Naive thymus-derived CD4-positive, alpha-beta T cell (primary cell): ENCODE measurements around the gene LCP1. TPM values are rescaled to one million over a fixed set of nuclear protein-coding genes. Genes with fewer than 3 reads are reported as not detected.
A peak's percentile ranks its signal among the peaks of the same experiment; 100 is the strongest.

Experiments
- ATAC-seq: fragments of 150-1000 bp; cut with Tn5 transposase; 2 replicates; pipeline ENCODE4 v1.10.0; 2021; ENCODE audit warnings: mild to moderate bottlenecking, moderate library complexity
- CTCF ChIA-PET: fragments of 350-600 bp; sonication (Branson Sonifier 250); formaldehyde crosslinking; loops from one replicate; lab custom pipeline; 2021; ENCODE audit warnings: antibody characterized with exemption; lab: Charles Lee
- POLR2A ChIA-PET: fragments of 350-600 bp; sonication (Branson Sonifier 250); formaldehyde crosslinking; loops from one replicate; lab custom pipeline; 2021; ENCODE audit warnings: antibody characterized with exemption, inconsistent platforms; lab: Charles Lee
- DNase-seq, 9 donors: peaks; one replicate each; pipeline versions ENCODE4 v3.0.0 to v3.0.0-alpha.2; 2020 to 2022; ENCODE audit warnings: mixed read lengths in 1 of 9
- H3K27ac ChIP-seq: one replicate; pipeline ENCODE4 v1.7.0; 2013; ENCODE audit warnings: mild to moderate bottlenecking, low read depth, low read length, moderate library complexity
- H3K27me3 ChIP-seq, 2 donors: one replicate each; pipeline ENCODE4 v1.7.0; 2013; ENCODE audit warnings: low read length in 2 of 2, mild to moderate bottlenecking in 2 of 2, moderate library complexity in 2 of 2; ENCODE audit not compliant: control insufficient read depth in 2 of 2, insufficient read depth in 2 of 2
- H3K36me3 ChIP-seq, 3 experiments: 1 replicate in 2 of 3; 2 replicates in 1 of 3; pipeline ENCODE4 v1.7.0; 2013; ENCODE audit warnings: low read length in 3 of 3, mild to moderate bottlenecking in 3 of 3, moderate library complexity in 1 of 3; ENCODE audit not compliant: insufficient read depth in 3 of 3, control insufficient read depth in 2 of 3
- H3K4me1 ChIP-seq, 2 donors: one replicate each; pipeline ENCODE4 v1.7.0; 2013; ENCODE audit warnings: low read length in 2 of 2, mild to moderate bottlenecking in 2 of 2, moderate library complexity in 1 of 2; ENCODE audit not compliant: control insufficient read depth in 2 of 2, insufficient read depth in 2 of 2
- H3K4me3 ChIP-seq: 2 replicates; pipeline ENCODE4 v1.7.0; 2013; ENCODE audit warnings: mild to moderate bottlenecking, low read length
- H3K9me3 ChIP-seq, 3 experiments: 1 replicate in 2 of 3; 2 replicates in 1 of 3; pipeline ENCODE4 v1.7.0; 2013; ENCODE audit warnings: low read length in 3 of 3; ENCODE audit not compliant: control insufficient read depth in 2 of 3
- H3K27ac Mint-ChIP-seq, 9 donors: one replicate each; pipeline ENCODE4 v1.8.0; 2020 to 2022; ENCODE audit warnings: mixed read lengths in 9 of 9, mild to moderate bottlenecking in 8 of 9, moderate library complexity in 5 of 9, inconsistent platforms in 2 of 9
- H3K27me3 Mint-ChIP-seq, 5 donors: one replicate each; pipeline ENCODE4 v1.8.0; 2021 to 2022; ENCODE audit warnings: mixed read lengths in 5 of 5, mild to moderate bottlenecking in 1 of 5
- H3K36me3 Mint-ChIP-seq, 5 donors: one replicate each; pipeline ENCODE4 v1.8.0; 2020 to 2022; ENCODE audit warnings: mixed read lengths in 5 of 5, mild to moderate bottlenecking in 3 of 5, inconsistent platforms in 1 of 5
- H3K4me1 Mint-ChIP-seq, 7 donors: one replicate each; pipeline ENCODE4 v1.8.0; 2020 to 2022; ENCODE audit warnings: mixed read lengths in 7 of 7, mild to moderate bottlenecking in 3 of 7, inconsistent platforms in 1 of 7
- H3K4me3 Mint-ChIP-seq, 10 donors: one replicate each; pipeline ENCODE4 v1.8.0; 2020 to 2022; ENCODE audit warnings: mild to moderate bottlenecking in 10 of 10, mixed read lengths in 10 of 10, moderate library complexity in 6 of 10, inconsistent platforms in 2 of 10
- H3K9me3 Mint-ChIP-seq, 11 donors: one replicate each; pipeline ENCODE4 v1.8.0; 2020 to 2022; ENCODE audit warnings: mixed read lengths in 11 of 11, mild to moderate bottlenecking in 4 of 11, inconsistent platforms in 1 of 11, moderate library complexity in 1 of 11
- intact Hi-C, 2 donors: fragments of 100-400 bp; cut with micrococcal nuclease; formaldehyde crosslinking; loops; one replicate each; pipeline ENCODE4 v1.15.1; 2023
- polyA plus RNA-seq, 2 donors: library from polyadenylated mRNA; unstranded; fragments of 300-500 nt; fragmentation: Illumina TruSeq; gene quantifications; one replicate each; pipeline ENCODE4 v1.2.3, GENCODE V29; 2021
- total RNA-seq, 6 experiments: library from RNA in 5 of 6; stranded (reverse) in 5 of 6; gene quantifications; 1 replicate in 5 of 6; 2 replicates in 1 of 6; pipeline ENCODE4 v1.2.3 and lab custom pipeline; 2021 to 2026

LCP1 gene
- total and polyA plus RNA-seq, 7 experiments from 2014 or later = 293 to 989 (median 685) TPM

DNA sequence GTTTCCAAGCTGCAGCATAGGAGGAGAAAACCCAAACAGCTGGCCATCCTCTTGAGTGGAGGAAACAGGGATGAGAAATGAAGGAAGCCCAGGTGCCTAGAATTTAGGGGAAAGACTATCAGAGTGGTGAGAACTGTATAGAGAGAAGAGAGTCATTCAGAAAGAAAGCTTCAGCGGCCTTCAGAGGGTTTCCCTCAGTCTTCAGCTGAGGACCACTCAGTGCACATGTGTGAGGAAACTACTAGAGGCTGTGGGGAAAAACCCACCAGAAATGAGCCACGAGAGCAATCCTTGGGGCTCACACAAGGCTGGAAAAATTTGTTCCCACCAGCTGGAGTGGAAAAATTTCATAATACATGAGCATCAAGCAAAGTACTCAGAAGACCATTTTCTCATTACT, 41.9 kb downstream of the LCP1 start:
- intact Hi-C loops = loop anchor here in 1 of 2 donors (2.0 kb wide), 1 partner anchor 15 kb away; no protein-coding TSS in a partner anchor
- H3K9me3 ChIP-seq = no peaks in the 10 kb centered on the region
- no peak overlapping the region for H3K4me3 ChIP-seq
- ATAC-seq = no peak
- no peak for DNase-seq
- peaks cover 40 to 94% (median 92%) of the 10 kb centered on the region in 3 experiments for H3K36me3 ChIP-seq
- peaks cover 19 to 66% (median 48%) of the 10 kb centered on the region in 5 donors for H3K36me3 Mint-ChIP-seq
- H3K9me3 Mint-ChIP-seq = no peaks in the 10 kb centered on the region
- H3K4me1 ChIP-seq = no peaks in the 10 kb centered on the region
- no peak overlapping the region for H3K4me3 Mint-ChIP-seq
- CTCF ChIA-PET = interaction anchor here (1.1 to 2.1 kb wide), 4 partner anchors 8 to 180 kb away, joined by 3 to 11 read pairs (median 6); no protein-coding TSS in a partner anchor
- H3K27me3 ChIP-seq = no peaks in the 10 kb centered on the region
- H3K27me3 Mint-ChIP-seq = no peaks in the 10 kb centered on the region
- H3K4me1 Mint-ChIP-seq = peaks cover 5 to 41% (median 16%) of the 10 kb centered on the region in 7 donors
- peak overlapping the region; percentile 11 to 94 (median 86) for H3K27ac Mint-ChIP-seq
- POLR2A ChIA-PET = interaction anchor here (0.6 to 1.7 kb wide), 3 partner anchors 9 to 17 kb away, joined by 4 to 5 read pairs (median 5); no protein-coding TSS in a partner anchor
- peak overlapping the region; percentile 58 for H3K27ac ChIP-seq

DNA sequence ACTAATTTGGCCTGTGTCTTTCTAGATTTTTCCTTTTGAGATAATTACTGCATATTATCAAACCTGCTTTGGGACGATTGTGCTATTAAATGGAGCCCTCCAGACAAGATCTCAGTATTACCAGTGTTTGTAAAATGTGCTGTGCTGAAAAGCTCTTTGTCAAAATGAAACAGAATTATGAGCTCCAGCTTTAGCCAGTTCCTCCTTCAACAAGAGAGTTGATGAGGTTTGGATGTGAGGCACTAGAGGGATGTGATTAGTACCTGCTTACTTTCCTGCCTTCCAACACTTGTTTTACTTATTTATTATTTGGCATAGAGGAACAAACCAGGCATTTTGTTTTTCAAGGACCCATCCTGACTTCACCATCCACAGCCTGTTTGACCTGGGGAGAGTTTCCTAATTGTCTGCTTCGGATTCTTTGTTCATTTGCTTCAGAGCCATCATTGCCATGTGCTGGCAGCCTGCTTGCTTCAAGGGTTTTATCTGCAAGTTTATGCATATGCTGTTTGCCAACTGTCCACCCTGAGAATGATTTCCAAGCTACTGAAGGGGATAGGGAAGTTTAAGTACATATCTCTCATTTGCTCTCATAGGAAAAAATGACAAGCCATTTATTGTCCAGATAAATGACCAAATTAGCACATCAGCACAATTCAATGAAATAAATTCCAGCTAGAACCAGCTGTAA, 44.2 kb downstream of the LCP1 start:
- Mint-ChIP-seq H3K27me3 (no peaks in the 10 kb centered on the region), H3K36me3 (peaks cover 14 to 68% (median 37%) of the 10 kb centered on the region in 5 donors), H3K4me1 (peaks cover 0 to 43% (median 16%) of the 10 kb centered on the region in 7 donors), H3K9me3 (no peaks in the 10 kb centered on the region), H3K4me3 (no peak overlapping the region), H3K27ac (peak overlapping the region; percentile 15 to 83 (median 72))
- no peaks in the 10 kb centered on the region for H3K27me3 ChIP-seq
- peaks cover 35 to 96% (median 89%) of the 10 kb centered on the region in 3 experiments for H3K36me3 ChIP-seq
- peak overlapping the region; percentile 27 for H3K27ac ChIP-seq
- ChIA-PET POLR2A (no interaction called here), CTCF (interaction anchor here (1.7 kb wide), 1 partner anchor 11 kb away, joined by 8 read pairs; no protein-coding TSS in a partner anchor)
- intact Hi-C loops = loop anchor here in 1 of 2 donors (1.0 kb wide), 1 partner anchor 10 kb away; no protein-coding TSS in a partner anchor
- no peak for ATAC-seq
- no peaks in the 10 kb centered on the region for H3K9me3 ChIP-seq
- H3K4me3 ChIP-seq = no peak overlapping the region
- H3K4me1 ChIP-seq = peaks cover 0 to under 1% of the 10 kb centered on the region in 2 donors
- no peak for DNase-seq

DNA sequence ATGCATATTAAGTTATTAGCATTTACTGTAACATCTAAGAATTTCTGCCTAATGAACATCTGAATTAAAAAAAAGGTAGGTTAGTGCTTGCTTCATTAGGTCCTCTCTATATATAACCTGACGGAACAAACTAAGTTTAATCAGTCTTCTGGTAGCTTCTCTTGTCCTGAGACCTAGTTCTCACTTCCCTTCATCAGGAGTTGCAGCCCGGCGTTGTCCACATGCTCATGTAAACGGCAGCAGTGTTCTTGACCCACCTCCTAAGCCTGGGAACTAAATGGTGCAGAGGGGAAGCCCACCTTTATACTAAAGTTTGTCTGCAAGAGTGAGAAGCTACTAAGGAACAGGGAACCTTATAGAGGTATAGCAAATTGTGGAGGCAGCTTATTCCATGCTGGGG, 45.3 kb downstream of the LCP1 start:
- no peak overlapping the region for H3K4me3 Mint-ChIP-seq
- H3K27me3 ChIP-seq = no peaks in the 10 kb centered on the region
- H3K4me1 Mint-ChIP-seq = peaks cover 0 to 53% (median 16%) of the 10 kb centered on the region in 7 donors
- no peaks in the 10 kb centered on the region for H3K9me3 ChIP-seq
- H3K27me3 Mint-ChIP-seq = no peaks in the 10 kb centered on the region
- H3K4me1 ChIP-seq = peaks cover 0 to 6% of the 10 kb centered on the region in 2 donors
- ChIA-PET CTCF (interaction anchor here (0.7 to 1.7 kb wide), 2 partner anchors 10 to 1846 kb away, joined by 4 to 8 read pairs; no protein-coding TSS in a partner anchor), POLR2A (no interaction called here)
- intact Hi-C loops = no loop called here
- no peak for ATAC-seq
- H3K27ac Mint-ChIP-seq = peak overlapping the region in 8 of 9 donors; percentile 60 to 95 (median 84)
- H3K36me3 Mint-ChIP-seq = peaks cover 16 to 68% (median 38%) of the 10 kb centered on the region in 5 donors
- no peak for DNase-seq
- H3K27ac ChIP-seq = no peak overlapping the region
- no peak overlapping the region for H3K4me3 ChIP-seq
- peaks cover 29 to 97% (median 89%) of the 10 kb centered on the region in 3 experiments for H3K36me3 ChIP-seq
- no peaks in the 10 kb centered on the region for H3K9me3 Mint-ChIP-seq

DNA sequence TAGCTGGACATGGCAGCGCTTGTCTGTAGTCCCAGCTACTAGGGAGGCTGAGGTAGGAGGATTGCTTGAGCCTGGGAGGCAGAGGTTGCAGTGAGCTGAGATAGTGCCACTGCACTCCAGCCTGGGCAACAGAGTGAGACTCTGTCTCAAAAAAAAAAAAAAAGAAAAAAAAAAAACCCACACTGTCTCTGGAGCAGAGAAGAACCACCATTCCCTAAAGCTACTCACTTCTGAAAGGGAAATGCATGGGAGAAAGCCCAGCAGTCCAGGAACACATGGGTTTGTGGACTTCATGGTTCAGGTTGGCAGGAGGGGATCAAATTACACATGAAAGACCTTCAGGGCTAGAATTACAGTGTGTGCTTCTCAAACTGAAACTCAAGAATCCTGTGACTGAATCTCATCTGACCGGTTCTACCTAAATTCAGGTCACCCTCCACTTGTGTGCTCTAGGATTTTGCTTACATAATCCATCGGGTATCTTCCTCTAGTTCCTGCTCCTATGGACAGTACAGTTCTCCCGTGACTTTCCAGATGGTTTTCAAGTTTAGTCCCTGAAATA, 46.9 kb downstream of the LCP1 start:
- intact Hi-C loops = no loop called here
- ChIA-PET CTCF (interaction anchor here (0.7 to 1.4 kb wide), 3 partner anchors 9 to 186 kb away, joined by 3 to 4 read pairs (median 3); no protein-coding TSS in a partner anchor), POLR2A (interaction anchor here (0.7 to 1.2 kb wide), 3 partner anchors 9 to 186 kb away, joined by 3 to 6 read pairs (median 5); no protein-coding TSS in a partner anchor)
- ATAC-seq (no peak), DNase-seq (no peak)
- no peaks in the 10 kb centered on the region for H3K9me3 Mint-ChIP-seq
- peaks cover 0 to 59% (median 12%) of the 10 kb centered on the region in 7 donors for H3K4me1 Mint-ChIP-seq
- Histone ChIP-seq H3K4me1 (peaks cover 0 to 6% of the 10 kb centered on the region in 2 donors), H3K36me3 (peaks cover 32 to 98% (median 89%) of the 10 kb centered on the region in 3 experiments), H3K4me3 (no peak overlapping the region), H3K27ac (peak overlapping the region; percentile 31), H3K9me3 (no peaks in the 10 kb centered on the region), H3K27me3 (no peaks in the 10 kb centered on the region)
- H3K4me3 Mint-ChIP-seq = no peak overlapping the region
- peaks cover 22 to 73% (median 49%) of the 10 kb centered on the region in 5 donors for H3K36me3 Mint-ChIP-seq
- H3K27me3 Mint-ChIP-seq = no peaks in the 10 kb centered on the region
- peak overlapping the region; percentile 31 to 91 (median 81) for H3K27ac Mint-ChIP-seq

DNA sequence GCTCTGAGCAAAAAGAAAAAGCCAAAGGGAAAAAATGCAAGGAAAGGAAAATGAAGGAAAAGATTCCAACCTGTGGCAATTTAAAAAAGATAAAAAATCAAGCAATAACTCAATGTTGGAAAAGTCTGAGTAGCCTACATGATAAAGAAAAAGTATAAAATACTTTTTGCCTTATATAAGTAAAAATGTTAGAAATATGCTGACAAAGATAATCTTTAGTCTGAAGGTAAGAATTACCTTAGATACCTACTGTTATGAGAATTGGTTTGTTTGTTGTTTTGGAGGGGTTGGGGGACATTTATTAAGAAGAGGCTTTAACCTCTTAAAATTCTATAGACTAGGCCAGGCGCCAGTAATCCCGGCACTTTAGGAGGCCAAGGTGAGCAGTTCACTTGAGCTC, 47.5 kb downstream of the LCP1 start:
- intact Hi-C loops = no loop called here
- DNase-seq = no peak
- Mint-ChIP-seq H3K4me1 (peaks cover 0 to 56% (median 12%) of the 10 kb centered on the region in 7 donors), H3K27me3 (no peaks in the 10 kb centered on the region), H3K36me3 (peaks cover 18 to 75% (median 48%) of the 10 kb centered on the region in 5 donors), H3K27ac (peak overlapping the region in 8 of 9 donors; percentile 60 to 84 (median 68)), H3K9me3 (no peaks in the 10 kb centered on the region), H3K4me3 (no peak overlapping the region)
- Histone ChIP-seq H3K9me3 (no peaks in the 10 kb centered on the region), H3K36me3 (peaks cover 30 to 98% (median 90%) of the 10 kb centered on the region in 3 experiments), H3K4me3 (no peak overlapping the region), H3K4me1 (peaks cover 0 to 6% of the 10 kb centered on the region in 2 donors), H3K27ac (no peak overlapping the region), H3K27me3 (no peaks in the 10 kb centered on the region)
- no peak for ATAC-seq
- CTCF ChIA-PET = interaction anchor here (0.7 to 1.4 kb wide), 2 partner anchors 17 to 187 kb away, joined by 3 to 4 read pairs; no protein-coding TSS in a partner anchor
- POLR2A ChIA-PET = no interaction called here

DNA sequence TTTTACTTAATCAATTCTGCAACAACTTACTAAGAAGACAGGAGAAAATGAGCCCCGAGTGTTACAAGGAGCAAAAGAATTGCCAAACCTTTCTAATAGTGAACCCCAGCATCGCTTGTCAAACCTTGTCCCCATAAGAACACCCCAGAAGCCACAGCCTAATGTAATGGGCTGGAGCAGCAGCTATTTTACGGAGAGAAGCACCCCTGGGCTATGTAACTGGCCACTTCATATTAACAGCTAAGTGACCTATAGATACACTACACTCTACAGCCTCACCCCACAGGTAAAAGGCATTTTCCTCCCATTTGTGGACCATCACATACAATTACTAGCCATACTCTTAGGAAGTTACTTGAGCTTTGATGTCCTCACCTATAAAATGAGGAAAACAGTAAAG, 49.9 kb downstream of the LCP1 start:
- H3K27me3 Mint-ChIP-seq = no peaks in the 10 kb centered on the region
- H3K27ac Mint-ChIP-seq = peak overlapping the region in 8 of 9 donors; percentile 59 to 89 (median 70)
- H3K9me3 Mint-ChIP-seq = no peaks in the 10 kb centered on the region
- intact Hi-C loops = loop anchor here in 1 of 2 donors (2.0 kb wide), 1 partner anchor 15 kb away; no protein-coding TSS in a partner anchor
- no peak for DNase-seq
- Histone ChIP-seq H3K27me3 (no peaks in the 10 kb centered on the region), H3K4me1 (peaks cover 0 to 6% of the 10 kb centered on the region in 2 donors), H3K4me3 (no peak overlapping the region), H3K9me3 (no peaks in the 10 kb centered on the region), H3K36me3 (peaks cover 29 to 98% (median 83%) of the 10 kb centered on the region in 3 experiments), H3K27ac (peak overlapping the region; percentile 18)
- ChIA-PET CTCF (interaction anchor here (0.9 kb wide), 1 partner anchor 39 kb away, joined by 3 read pairs; no protein-coding TSS in a partner anchor), POLR2A (interaction anchor here (1.8 kb wide), 1 partner anchor 80 kb away, joined by 3 read pairs; the partner anchor contains the start of gene ZC3H13)
- H3K4me1 Mint-ChIP-seq = peaks cover 0 to 48% (median 12%) of the 10 kb centered on the region in 7 donors
- H3K4me3 Mint-ChIP-seq = no peak overlapping the region
- peaks cover 18 to 73% (median 43%) of the 10 kb centered on the region in 5 donors for H3K36me3 Mint-ChIP-seq
- ATAC-seq = no peak
